Stimulated activated CD4-positive, alpha-beta T cell treated with anti-CD3 and anti-CD28 coated beads, Interleukin-2, amount 100 ng/mL, for 24 hours (primary cell): ENCODE results near the gene SLC38A5.
"Not testable (repeated sequence)": the region's sequence is repeated elsewhere in the genome, so short reads cannot be mapped to it uniquely, and the experiment has no call there.

ENCODE experiments used
- DNase-seq, 2 donors: peaks; one replicate each; pipeline ENCODE4 v3.0.0-alpha.2; 2020

SLC38A5 gene

DNA sequence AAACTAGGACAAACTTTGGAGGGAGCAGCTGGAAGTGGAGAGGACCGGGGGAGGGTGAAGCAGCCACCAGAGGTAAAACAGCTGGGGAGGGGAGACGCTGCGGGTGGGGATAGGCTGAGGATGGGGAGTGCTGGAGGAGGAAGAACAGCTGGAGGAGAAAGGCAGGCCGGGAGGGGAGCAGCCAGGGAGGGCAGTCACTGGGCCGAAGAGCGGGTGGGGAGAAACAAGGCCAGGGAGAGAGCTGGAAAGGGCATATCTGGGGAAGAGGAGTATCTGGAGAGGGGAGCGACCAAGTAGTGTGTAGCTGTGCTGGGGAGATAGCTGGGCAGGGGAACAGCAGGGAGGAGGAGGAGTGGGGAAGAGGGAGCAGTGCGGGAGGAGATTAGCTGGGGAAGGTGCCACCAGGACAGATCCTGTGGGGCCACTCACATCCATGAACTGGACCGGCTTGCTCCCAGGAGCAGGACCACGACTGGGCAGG is 2.7 kb downstream of the SLC38A5 start:
- DNase-seq, result no peak

DNA sequence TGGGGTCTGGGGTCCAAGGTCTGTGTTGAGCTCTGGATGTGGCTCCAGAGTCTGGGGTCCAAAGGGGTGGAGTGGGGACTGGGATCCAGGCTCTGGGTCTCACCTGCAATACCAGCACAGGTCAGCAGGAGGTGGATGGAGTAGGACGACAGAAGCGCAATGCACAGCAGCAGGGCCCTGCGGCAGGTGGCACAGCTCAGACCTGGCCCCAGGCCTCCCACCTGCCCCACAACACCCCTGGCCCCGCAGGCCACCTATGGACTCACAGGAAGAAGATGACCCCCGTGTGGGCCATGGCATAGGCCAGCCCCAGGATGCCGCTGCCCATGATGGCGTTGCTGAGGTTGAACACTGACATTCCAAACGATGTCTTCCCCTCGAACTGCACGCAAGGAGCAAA is 3.4 kb downstream of the SLC38A5 start:
- peak; percentile 39 to 62 for DNase-seq

DNA sequence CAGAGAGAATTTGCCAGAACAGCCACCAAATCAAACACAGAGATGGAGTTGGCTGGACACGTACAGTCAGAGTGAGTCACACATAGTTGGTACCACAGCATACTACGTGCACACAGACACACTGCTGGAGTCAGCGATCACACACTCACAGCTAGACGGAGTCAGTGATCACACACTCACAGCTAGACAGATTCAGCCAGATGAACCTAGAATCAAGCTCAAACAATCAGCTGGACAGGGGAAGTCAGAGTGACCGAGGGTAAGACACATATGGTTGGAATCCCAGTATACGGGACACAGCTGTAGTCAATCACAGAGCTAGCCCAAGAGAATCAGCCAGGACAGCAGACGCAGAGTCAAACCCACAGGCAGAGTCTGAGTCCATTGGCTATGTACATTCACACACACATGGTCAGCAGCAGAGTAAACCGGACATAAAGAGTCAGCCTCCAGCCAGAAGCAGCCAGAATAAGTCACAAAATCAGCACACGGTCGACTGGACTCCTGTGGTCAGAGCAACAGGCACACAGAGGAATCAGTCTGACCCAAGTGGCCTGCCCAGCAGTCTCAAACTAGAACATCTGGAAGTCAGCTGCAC is 4.6 kb downstream of the SLC38A5 start:
- DNase-seq, result no peak

DNA sequence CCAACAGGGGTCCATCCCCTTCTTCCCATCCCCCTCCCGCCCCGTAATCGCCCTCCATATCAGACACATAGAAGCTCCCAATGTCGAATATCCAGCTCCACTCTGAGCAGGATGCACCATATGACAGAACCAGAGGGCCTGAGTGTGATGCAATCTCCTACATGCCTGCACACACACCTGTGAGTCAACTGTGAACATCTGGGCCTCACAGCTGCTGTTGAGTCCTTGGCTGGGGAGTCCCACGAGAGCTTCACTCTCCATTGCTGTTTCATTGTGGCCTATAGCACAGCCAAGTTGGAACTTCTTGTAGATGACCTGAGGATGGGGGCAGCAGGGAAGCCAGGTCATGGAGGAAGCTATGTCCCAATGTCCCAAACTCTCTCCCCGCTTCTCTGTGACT is 8.2 kb downstream of the SLC38A5 start:
- no peak for DNase-seq

DNA sequence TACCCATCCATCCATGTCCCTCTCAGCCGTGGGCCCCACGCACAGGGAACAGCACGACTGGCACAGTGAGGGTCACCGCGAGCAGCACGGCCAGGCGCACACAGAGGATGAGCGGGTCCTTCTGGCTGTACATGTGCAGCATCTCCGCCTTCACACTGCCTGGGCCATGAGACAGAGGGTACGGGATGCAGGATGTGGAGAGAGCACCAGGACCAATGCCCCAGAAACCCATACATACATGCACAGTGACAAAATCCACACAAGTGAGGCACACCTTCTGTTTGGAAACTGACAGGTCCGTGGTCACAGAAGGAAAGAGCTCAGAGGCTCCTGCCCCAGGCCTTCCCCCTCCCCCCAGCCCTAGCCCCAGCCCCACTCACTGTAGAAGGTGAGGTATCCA is 9.5 kb downstream of the SLC38A5 start:
- DNase-seq, result no peak

DNA sequence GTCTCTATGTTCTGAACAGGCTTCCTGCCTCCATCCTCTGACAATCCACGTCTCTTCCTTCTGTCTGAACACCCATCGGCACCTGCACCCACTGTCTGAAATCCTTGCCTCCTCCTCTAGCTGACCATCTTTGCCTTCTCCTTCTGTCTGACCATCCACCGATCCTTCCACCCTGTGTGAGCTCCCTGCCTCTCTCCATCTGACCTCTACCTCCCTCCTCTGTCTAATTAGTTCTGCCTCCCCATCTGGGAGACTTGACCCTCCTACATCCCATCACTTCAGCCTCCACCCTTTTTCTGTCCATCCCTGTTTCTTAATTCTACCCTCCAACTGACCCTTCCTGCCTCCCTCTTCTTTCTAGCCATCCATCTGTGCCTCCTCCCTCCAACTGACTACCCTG is 10.0 kb downstream of the SLC38A5 start:
- DNase-seq, result no peak

DNA sequence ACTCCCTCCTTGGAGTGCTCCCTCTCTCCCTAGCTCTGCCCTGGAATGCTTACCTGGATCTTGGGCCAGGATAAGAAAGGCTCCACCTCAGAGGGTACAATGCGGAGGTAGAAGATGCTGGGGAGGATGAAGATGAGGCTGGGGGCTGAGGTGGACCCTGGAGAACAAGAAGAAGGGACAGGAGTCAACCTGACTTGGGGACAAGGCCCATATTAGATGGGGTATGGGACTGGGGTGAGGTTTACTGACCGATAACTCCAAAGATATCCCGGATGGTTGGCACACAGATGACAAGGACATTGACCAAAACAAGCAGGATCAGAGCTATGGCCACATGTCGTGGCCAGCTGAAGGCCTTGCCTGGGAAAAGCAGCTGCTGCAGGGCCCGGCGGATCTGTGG is 10.6 kb downstream of the SLC38A5 start:
- no peak for DNase-seq

DNA sequence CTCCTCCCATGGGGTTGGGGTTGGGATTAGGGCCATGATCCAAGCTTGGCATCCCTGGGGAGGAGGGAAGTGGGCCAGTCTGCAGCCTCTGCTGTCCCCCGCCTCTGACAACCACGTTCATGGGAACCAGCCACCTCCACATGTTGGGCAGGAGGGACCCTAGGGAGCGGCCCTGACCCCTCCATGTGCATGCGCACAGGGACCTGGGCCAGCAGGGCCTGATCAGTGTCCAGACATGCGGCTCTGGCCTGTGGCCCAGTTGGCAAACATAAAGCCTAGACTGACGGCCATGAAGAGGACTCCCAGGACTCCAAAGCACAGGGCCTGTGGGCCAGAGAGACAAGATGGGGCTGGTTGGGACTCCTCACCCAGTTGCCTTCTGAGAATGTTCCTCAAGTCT is 11.3 kb downstream of the SLC38A5 start:
- no peak for DNase-seq

DNA sequence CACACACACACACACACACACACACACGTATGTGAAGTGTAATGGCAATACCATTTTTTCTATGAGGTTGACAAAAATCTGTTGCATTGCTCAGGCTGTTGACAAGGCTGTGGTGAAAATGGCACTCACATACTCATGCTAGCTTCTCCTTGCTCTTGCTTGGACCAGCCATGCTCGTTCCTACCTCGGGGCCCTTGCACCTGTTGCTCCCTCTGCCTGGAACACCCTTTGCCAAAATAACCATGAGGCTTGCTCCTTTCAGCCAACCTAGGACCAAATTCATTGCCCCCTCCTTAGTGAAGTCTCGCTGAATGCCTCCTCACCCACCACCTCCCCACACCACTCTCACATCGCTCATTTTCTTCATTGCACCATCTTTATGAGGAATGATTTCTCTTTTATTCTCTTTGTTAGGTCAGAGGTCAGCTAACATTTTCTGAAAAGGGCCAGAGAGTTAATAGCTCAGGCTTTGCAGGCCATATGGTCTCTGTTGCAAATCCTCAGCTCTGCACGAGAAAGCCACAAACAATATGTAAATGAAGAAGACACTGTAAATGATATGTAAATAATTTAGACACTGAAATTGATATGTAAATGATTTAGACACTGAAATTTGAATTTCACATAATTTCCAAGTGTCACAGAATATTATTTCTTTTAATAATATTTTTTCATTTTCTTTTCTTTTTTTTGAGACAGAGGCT is 13.3 kb downstream of the SLC38A5 start:
- no peak for DNase-seq

DNA sequence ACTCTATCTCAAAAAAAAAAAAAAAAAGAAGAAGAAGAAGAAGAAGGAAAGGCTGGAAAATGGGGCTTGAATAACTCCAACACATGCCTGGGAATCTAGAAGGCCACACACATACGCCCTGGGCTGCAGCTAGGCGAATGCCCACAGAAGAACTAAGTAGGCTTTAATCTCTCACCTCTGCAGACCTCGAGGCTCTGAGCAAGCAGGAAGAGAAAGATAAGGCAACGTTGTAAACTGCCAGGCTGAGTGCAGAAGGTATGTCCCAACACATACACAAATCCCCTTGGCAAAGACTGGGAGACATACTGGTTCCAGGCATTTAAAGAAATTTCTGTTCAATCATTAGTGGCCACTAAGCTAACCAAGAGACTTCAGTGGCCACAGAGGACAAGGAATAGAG is 18.4 kb downstream of the SLC38A5 start:
- no peak for DNase-seq

DNA sequence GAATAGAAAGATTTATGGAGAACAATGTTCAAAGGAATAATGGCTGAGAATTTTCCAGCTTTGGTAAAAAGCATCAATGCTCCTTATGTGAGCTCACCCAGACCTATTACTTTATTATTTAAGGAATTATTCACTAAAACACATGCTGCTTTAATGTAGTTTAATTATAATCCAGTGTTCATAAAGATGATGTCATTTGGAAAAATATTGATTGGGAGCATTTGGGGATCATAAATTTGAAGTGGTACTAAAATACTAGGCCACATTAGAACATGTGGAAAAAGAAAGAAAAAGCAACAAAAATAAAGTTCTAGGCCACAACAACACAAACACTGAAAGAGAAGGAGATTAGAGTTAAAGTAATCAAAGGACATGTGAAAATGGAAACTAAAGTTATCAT is 20.0 kb downstream of the SLC38A5 start:
- no peak for DNase-seq

DNA sequence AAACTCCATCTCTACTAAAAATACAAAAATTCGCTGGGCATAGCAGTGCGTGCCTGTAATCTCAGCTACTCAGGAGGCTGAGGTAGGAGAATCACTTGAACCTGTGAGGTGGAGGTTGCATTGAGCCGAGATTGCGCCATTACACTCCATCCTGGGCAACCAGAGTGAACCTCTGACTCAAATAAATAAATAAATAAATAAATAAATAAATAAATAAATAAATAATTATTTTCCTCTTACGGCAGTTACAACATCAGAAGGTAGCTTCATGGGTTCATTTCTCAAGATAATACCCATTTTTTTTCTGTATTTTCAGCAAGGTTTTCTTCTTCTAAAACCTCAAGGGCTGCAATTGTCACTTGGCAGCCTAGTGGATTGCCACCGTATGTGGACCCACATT is 22.9 kb downstream of the SLC38A5 start:
- DNase-seq, result not testable (repeated sequence)

DNA sequence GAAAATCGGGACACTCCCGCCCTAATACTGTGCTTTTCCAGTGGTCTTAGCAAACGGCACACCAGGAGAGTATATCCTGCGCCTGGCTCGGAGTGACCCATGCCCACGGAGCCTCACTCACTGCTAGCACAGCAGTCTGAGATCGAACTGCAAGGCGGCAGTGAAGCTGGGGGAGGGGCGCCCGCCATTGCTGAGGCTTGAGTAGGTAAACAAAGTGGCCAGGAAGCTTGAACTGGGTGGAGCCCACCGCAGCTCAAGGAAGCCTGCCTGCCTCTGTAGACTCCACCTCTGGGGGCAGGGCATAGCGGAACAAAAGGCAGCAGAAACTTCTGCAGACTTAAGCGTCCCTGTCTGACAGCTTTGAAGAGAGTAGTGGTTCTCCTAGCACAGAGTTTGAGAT is 36.3 kb downstream of the SLC38A5 start:
- DNase-seq, result not testable (repeated sequence)

DNA sequence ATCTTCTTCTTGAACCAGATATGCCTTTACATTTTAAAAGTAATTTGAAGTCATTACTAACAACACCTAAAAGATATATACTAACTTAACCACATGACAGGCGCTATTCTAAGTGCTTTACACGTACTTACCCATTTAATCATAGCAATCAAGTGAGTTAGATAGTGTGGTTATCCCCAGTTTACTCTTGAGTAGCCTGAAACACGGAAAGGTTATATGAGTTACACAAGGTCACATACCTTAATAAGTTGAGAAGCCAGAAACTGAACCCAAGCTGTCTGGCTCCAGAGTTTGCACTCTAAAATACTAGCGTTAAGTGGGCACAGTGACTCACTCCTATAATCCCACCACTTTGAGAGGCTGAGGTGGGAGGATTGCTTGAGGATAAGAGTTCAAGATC is 39.9 kb downstream of the SLC38A5 start:
- not testable (repeated sequence) for DNase-seq

DNA sequence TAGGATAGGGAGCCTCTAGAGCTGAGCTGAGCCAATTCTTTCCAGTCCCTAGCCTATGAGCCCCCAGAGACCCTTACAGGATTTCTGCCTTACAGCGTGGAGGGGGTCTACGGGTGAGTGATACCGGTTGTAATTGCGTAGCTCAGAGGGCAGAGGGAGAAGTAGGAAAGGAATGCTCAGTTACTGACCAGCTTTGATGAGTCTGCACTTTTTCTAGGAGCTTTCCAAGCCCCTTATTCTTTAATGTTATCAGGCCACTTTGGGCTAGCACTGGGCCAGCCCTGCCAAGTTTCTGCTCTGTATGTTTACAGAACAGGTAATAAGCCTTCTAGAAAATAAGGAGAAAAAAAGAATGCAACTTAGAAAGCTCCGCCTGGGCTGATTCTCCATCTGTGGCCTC is 40.5 kb downstream of the SLC38A5 start:
- not testable (repeated sequence) for DNase-seq

DNA sequence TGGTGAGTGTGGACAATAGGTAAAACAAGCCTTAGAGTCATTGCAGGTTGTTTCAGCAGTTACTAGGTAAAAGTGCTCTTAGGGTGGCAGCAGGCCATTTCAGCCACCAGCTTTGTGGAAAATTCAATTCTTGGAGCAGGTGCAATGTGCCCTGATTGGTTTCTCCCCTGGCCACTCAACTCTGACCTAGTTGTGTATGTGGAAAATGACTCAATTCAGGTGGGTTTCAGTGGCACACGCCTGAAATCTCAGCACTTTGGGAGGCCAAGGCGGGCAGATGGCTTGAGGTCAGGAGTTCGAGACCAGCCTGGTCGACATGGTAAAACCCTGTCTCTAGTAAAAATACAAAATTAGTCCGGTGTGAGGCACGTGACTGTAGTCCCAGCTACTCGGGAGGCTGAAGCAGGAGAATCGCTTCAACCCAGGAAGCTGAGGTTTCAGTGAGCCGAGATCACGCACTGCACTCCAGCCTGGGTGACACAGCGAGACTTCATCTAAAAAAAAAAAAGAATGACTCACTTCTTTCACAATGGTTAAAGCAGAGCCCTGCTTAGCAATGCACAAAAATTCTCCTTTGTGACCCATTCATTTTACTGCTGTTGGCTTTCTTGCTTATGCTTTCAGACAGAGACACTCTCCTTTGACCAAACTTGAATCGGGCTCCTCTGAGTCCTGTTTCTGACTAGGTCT is 42.9 kb downstream of the SLC38A5 start:
- not testable (repeated sequence) for DNase-seq

DNA sequence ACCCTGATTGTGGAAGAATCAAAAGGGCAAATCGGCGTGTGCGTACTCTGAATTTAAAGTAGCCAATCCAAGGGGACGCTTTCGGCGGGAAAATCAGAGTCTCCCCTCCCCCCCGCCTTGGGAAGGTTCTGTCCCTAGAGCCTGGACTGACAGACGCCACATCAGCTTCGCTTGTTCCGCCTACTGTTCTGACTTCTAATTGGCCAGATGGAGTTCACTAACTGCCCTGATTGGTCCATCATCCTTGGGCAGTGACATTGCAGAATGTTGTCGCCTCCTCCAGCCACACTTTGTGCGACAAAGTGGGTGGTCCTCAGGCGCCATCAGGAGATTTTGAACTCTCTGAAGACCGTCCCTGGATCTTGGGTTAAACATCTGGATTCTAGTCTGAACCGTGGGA is 58.2 kb downstream of the SLC38A5 start, which contains the start of gene SSX4B:
Gene SSX4B, minus strand, starts transcription at position 101 of the 400 bp plus-strand sequence. CDS start 588 bp downstream, outside the sequence.
- DNase-seq, result not testable (repeated sequence)
